LNCaP clone FGC (cell line): ENCODE measurements around the gene UTF1.

Experiments
- DNase-seq: peaks from one replicate; pipeline ENCODE4 v3.0.0-alpha.2; 2011; ENCODE audit warnings: low read depth
- H3K4me3 ChIP-seq: 2 replicates; pipeline ENCODE4 v1.5.1; 2011; ENCODE audit warnings: mild to moderate bottlenecking, low read depth, low read length, control low read depth
- TF ChIP-seq, protein P1 (sequence below): IDR thresholded peaks from 2 replicates; pipeline ENCODE4 v1.5.1; 2012; ENCODE audit warnings: mild to moderate bottlenecking; ENCODE audit not compliant: control insufficient read depth, insufficient read depth; ENCODE audit errors: extremely low read depth

The UTF1 gene

DNA sequence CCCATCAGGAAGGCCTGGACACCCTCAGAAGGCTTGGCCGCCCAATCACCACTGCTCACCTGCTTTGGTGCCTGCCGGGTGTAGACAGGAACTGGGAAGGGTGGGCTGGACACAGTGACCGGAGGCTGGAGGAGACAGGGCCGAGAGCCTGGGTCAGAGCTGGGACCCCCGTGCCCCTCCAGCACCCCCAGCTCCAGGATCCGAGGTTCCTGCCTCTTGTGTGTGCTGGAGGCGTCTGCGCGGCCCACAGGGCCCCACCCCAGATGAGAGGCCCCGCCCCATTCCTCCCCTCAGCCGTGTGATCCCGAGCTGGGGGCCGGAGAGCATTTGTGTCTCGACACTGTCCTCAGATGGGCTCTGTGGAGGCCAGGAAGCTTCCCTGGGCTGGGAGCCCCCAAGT is 37.3 kb downstream of the UTF1 start:
- H3K4me3 ChIP-seq, result no peak overlapping the region
- TF ChIP-seq, protein P1, sequence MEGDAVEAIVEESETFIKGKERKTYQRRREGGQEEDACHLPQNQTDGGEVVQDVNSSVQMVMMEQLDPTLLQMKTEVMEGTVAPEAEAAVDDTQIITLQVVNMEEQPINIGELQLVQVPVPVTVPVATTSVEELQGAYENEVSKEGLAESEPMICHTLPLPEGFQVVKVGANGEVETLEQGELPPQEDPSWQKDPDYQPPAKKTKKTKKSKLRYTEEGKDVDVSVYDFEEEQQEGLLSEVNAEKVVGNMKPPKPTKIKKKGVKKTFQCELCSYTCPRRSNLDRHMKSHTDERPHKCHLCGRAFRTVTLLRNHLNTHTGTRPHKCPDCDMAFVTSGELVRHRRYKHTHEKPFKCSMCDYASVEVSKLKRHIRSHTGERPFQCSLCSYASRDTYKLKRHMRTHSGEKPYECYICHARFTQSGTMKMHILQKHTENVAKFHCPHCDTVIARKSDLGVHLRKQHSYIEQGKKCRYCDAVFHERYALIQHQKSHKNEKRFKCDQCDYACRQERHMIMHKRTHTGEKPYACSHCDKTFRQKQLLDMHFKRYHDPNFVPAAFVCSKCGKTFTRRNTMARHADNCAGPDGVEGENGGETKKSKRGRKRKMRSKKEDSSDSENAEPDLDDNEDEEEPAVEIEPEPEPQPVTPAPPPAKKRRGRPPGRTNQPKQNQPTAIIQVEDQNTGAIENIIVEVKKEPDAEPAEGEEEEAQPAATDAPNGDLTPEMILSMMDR, result no peak
- no peak for DNase-seq

DNA sequence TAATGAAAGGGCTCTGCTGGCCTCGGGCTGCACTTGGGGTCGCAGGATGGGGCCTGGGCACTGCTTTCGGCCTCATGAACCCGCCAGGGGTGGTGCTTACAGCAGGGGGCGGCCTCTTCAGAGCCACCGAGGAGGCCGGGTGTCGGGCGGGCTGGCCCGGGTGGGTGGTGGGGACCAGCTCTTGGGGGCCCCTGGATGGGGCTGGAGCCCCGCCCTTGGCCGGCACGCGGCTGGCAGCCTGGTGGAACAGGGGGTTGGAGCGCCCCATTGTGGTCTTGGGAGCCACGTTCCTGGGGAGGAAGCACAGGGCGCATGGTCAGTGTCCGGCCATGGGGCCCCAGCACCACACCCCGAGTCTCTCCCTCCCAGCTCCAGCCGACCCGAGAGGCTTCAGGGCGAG is 37.8 kb downstream of the UTF1 start:
- no peak for DNase-seq
- H3K4me3 ChIP-seq, result no peak overlapping the region
- TF ChIP-seq, protein P1, result no peak

DNA sequence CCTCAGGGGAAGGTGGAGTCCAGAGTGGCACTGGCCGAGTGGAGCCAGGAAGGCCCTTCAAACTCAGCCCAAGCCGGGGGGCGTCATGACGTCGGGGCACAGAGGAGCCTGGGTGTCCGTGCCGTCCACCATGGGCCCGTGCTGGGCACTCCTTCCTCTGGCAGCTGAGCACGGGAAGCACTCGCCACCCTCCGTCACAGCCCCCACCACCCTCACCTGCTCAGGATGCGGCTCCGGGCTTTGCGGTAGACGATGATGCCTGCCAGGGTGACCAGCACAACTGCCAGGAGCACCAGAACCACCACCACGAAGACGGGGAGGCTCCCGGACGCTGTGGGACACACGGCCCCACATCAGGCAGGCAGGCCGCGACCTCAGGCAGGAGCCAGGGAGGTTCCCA is 38.5 kb downstream of the UTF1 start:
- TF ChIP-seq, protein P1, result no peak
- no peak for DNase-seq
- no peak overlapping the region for H3K4me3 ChIP-seq

DNA sequence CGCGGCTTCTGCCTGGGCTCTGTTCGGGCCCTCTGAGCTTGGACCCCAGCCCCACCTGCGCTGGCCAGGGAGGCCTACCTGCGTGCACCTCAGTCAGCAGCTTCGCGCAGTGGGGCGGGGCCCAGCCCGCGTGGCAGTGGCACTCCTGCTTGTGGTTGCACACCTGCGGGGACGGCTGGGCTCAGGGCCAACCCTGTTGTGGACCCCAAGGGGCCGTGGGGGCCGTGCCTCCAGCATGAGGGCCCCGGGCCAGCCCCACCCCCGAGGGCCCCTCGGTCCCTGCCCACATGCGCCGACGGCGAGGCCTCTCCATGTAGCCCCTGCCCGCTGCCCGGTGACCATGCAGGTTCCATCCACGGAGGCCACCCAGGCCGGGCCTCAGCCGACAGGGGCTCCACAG is 39.4 kb downstream of the UTF1 start:
- DNase-seq, result no peak
- H3K4me3 ChIP-seq, result no peak overlapping the region
- TF ChIP-seq, protein P1, result no peak

DNA sequence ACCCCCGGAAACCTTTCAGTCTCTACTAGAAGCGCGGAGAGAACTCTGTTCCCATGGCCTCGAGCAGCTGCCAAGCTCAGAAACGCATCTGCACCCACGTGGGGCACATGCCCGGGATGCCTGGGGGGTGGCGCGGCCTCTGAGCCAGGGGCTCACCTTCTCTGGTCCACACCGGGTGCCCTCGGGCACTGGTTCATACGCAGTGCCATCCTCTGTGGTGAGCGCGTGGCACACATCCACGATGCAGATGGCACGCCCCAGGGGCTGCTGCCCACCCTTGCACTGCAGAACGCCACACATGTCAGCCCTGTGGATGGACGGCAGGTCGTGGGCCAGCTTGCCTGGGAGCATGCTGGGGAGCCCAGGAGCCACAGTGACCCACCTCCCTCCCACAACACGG is 40.2 kb downstream of the UTF1 start:
- no peak overlapping the region for H3K4me3 ChIP-seq
- TF ChIP-seq, protein P1, result no peak
- no peak for DNase-seq

DNA sequence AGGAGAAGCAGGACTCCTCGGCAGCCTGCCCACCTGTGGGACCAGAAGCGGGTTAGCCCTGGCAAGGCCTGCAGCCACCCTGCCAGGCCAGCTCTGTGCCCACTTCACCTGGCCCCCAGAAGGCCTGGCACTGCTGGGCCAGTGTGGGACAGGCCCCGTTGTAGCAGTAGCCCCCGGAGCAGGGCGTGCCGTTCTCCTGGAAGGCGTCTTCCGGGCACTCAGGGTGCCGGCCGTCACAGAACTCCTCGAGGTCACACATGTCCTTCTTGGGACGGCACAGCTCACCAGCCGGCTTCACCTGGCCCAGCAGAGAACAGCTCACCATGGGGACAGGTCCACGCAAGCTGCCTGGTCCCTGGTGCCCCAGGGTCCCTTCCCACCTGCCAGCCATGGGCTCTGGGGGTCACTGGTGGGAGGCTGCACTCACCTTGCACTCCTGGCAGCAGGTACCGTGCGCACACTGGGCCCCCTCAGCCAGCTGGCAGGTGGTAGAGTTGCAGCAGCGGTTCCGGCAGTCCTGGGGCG is 40.8 kb downstream of the UTF1 start:
- no peak for DNase-seq
- TF ChIP-seq, protein P1, result no peak
- no peak overlapping the region for H3K4me3 ChIP-seq

DNA sequence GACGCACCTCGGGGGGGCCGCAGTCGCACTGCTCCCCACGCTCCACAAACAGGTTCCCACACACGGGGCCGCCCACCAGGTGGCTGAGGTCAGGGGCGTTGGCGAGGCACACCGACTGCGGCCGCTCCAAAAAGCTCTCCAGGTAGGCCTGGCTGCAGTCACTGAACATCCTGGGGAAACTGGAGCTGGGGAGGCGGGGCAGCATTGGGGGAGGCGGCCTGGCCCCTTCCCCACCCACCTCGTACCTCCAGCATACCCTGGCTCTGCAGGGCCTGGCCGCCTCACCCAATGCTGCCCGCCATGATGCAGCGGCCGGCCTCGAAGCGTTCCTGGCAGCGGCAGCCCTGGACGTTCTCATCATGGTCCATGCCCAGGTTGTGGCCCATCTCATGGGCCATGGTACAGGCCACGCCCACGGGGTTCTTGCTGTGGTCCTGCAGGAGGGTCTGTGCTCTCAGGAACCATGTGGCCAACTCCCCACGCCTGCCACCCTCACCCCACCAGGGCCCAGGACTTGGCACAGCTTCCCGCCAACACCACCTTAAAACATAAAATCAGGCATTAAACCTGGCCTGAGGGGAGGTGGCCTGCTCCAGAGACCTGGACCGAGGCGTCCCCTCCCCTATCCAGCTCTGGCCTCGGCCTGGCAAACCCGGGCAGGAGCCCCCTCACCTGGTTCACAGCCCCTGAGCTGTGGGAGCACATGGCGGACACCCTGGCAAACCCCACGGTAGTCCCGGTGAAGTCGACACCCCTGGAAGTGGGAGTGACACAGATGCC is 41.7 kb downstream of the UTF1 start:
- DNase-seq, result no peak
- no peak overlapping the region for H3K4me3 ChIP-seq
- TF ChIP-seq, protein P1, result no peak
